GM19193 (cell line): Measurements from ENCODE around the gene CCDC183.

Source experiments
- POLR2A ChIP-seq: IDR thresholded peaks from 4 replicates; pipeline ENCODE4 v1.6.1; 2011; ENCODE audit not compliant: insufficient read depth, insufficient read length; ENCODE audit errors: extremely low read depth

CCDC183 gene

DNA sequence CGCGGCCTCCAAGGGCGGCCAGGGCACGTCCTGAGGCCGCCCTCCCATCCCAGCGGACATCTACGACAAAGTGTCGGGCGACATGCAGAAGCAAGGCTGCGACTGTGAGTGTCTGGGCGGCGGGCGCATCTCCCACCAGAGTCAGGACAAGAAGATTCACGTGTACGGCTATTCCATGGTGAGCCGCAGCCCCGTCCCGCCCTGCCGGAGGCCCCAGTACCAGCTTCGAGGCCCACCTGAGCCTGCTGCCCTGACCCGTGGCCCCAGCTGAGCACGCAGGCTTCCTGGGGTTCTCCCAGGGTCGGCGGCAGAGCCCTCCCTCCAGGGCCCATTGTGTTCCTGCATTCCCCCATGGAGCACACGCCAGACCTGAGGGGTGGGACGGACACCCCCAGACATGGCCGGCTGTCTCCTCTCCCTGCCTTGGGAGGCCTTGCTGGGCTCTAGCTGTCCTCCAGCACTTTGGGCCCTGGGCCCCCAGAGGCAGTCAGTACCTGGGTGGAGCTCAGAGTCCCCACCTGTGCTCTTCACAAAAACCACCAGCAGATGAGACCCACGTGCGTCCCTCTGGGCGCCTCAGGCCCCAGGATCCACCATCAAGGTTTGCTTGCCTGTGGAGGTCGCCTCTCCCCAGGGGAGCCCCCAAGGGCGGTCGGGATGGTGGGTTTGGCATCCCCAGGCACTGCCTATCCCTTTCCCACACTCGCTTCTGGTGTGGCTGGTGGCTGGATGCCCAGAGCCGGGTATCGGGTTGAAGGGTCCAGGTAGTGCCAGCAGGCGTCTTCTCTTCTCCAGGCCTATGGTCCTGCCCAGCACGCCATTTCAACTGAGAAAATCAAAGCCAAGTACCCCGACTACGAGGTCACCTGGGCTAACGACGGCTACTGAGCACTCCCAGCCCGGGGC lies 54.1 kb downstream of the CCDC183 start:
- TF ChIP-seq POLR2A: no peak

DNA sequence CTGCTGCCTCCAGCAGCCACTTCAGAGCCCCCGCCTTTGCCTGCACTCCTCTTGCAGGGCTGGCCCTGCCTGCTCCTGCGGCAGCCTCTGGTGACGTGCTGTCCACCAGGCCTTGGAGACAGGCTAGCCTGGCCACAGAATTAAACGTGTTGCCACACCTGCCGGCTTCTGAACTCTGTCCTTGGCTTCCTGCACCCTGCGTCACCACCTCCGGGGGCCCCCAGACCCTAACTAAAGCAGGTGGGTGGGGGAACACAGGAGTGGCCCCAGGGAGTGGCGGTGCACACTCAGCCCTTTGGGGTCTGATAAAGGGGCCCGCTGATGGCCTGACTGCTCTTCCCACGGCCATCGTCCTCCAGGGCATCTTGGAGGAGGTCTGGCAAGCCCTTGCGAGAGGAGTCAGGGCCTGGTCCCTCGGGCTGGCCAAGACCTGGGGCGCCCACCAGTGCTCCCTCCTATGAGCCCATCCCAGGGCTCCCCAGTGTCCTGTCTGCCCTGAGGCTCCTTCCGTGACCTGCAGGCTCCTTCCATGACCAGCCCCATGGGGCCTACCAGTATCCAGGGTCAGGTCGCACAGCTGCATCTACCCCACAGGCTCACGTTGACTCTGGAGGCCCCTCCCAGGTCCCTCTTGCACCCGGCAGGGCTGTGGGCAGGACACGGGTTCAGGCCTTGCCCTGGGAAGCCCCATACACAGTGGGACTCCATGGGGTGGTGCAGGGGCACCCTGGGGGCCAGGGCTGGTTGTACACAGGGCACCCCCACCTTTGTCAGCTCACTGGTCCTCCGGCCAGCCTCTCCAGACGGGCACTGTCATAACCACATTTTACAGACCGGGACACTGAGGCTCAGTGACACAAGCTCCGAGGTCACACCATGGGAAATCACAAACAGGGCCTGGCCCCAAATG lies 55.0 kb downstream of the CCDC183 start:
- no peak for TF ChIP-seq POLR2A

DNA sequence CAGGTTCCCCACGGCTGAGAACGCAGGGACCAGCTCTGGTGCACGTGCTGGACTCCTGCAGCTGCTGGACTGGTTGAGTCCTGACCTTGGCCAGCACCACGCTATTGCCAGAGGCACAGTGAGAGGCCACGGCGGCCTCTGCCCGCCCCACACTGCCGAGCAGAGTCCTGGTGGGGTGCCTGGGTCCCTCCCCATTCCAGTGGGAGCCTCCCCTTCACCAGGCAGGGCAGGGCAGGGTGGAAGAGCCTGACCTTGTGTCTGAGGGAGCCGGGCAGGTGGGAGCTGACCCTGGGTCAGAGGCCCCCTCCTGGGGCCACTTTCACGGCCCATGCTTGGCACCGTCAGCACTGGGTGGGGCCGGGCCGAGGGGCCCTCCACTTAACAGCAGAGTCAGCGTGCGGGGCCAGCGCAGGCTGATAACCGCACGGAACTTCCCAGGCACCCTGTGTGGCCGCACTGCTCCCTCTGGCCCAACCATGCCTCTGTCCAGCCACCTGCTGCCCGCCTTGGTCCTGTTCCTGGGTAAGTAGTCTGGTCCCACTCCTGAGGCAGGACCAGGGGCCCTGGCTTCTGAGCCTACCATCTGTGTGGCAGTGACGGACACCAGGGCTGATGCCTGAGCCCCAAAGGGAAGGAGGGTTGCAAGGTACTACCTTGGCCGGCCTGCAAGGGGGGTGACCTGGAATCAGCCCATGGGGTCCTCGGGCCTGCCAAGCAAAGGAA lies 56.0 kb downstream of the CCDC183 start, which contains the start of gene MAMDC4:
MAMDC4 (plus strand) TSS at position 406 of the 723 bp plus-strand sequence; CDS start at position 477, 71 bp downstream.
- TF ChIP-seq POLR2A: no peak

DNA sequence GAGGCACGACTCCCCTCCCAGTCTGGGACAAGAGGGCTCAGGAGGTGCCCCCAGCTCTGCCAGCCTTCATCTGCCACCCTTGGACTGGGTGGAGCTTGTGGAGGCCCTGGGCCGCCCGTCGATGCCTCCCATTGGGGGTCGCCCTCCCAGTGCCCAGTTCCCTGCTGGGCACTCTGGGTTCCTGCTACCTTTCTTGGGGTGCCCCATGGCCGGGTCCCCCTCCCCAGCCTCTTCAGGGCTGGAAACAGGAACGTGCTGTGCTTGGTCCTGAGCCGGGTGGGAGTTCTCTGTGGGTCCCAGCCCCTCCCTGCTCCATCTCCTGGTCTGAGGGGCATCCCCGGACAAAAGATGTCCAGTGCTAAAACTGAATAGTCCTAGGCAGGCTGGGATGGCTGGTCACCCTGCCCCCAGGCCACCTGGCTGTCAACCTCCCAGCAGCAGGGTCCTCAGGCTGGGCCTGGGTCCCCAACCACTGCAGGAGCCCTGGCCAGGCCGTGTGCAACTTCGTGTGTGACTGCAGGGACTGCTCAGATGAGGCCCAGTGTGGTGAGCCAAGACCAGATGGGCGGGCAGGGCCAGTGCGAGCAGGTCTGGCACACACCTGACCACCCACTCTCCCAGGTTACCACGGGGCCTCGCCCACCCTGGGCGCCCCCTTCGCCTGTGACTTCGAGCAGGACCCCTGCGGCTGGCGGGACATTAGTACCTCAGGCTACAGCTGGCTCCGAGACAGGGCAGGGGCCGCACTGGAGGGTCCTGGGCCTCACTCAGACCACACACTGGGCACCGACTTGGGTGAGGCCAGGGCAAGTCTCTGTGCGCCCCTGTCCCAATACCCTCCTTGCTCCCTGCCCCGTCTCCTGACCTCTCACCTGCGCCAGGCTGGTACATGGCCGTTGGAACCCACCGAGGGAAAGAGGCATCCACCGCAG lies 56.8 kb downstream of the CCDC183 start:
- no peak for TF ChIP-seq POLR2A

DNA sequence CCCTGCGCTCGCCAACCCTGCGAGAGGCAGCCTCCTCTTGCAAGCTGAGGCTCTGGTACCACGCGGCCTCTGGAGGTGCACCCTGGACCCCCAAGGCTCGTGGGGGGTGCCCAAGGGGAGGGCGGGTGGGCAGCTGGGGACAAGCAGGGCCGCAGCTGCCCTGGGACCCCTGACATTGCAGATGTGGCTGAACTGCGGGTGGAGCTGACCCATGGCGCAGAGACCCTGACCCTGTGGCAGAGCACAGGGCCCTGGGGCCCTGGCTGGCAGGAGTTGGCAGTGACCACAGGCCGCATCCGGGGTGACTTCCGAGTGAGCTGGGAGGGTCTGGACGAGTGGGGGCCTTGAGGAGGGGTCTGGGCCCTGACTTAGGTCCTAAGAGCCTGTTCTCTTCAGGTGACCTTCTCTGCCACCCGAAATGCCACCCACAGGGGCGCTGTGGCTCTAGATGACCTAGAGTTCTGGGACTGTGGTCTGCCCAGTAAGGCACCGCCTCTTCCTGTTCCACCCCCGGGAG lies 57.5 kb downstream of the CCDC183 start:
- TF ChIP-seq POLR2A: no peak

DNA sequence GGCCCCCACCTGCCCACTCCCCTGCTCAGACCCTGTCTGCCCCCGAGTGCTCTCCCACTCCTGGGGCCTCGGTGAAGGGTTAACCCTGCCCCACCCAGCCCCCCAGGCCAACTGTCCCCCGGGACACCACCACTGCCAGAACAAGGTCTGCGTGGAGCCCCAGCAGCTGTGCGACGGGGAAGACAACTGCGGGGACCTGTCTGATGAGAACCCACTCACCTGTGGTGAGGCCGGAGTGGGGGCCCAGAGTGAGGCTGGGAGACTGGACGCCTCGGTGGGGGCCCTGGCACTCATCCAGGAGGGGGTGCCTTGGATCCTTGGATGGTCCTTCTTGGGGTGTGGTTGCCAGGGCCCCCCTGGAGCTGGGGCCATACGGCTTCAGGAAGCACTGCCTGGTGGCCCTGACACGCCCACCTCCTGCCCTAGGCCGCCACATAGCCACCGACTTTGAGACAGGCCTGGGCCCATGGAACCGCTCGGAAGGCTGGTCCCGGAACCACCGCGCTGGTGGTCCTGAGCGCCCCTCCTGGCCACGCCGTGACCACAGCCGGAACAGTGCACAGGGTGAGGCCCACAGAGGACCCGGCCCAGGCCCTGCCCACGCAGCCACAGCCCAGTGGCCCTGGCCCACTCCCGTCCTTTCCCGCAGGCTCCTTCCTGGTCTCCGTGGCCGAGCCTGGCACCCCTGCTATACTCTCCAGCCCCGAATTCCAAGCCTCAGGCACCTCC lies 58.1 kb downstream of the CCDC183 start:
- no peak for TF ChIP-seq POLR2A

DNA sequence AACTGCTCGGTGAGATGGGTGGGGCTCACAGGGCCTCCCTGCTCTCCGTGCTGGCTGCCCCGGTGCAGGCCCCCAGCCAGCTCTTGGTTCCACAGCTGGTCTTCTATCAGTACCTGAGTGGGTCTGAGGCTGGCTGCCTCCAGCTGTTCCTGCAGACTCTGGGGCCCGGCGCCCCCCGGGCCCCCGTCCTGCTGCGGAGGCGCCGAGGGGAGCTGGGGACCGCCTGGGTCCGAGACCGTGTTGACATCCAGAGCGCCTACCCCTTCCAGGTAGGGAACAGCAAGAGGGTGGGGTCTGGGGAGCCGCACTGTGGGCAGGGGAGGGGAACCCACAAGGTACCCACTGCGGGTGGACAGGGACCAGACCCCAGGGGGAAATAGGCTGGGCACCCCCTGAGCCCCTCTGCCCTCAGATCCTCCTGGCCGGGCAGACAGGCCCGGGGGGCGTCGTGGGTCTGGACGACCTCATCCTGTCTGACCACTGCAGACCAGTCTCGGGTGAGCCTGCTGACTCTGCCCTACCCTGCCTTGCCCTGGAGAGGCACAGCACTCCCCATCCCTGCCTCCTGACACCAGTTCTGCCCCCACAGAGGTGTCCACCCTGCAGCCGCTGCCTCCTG lies 58.8 kb downstream of the CCDC183 start:
- no peak for TF ChIP-seq POLR2A

DNA sequence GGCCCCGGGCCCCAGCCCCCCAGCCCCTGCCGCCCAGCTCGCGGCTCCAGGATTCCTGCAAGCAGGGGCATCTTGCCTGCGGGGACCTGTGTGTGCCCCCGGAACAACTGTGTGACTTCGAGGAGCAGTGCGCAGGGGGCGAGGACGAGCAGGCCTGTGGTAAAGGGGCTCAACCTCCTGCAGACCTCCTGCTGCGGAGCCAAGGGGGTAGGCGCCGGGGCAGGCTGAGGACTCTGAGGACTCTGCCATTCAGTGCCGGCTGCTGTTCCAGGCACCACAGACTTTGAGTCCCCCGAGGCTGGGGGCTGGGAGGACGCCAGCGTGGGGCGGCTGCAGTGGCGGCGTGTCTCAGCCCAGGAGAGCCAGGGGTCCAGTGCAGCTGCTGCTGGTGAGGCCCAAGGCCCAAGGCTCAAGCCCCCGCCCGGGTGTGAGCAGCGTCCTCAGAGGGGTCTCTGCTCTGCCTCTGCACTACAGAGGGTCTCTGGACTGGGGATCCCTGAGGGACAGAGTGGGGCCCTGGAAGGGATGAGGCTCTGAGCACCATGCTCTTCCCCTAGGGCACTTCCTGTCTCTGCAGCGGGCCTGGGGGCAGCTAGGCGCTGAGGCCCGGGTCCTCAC lies 59.4 kb downstream of the CCDC183 start:
- no peak for TF ChIP-seq POLR2A

DNA sequence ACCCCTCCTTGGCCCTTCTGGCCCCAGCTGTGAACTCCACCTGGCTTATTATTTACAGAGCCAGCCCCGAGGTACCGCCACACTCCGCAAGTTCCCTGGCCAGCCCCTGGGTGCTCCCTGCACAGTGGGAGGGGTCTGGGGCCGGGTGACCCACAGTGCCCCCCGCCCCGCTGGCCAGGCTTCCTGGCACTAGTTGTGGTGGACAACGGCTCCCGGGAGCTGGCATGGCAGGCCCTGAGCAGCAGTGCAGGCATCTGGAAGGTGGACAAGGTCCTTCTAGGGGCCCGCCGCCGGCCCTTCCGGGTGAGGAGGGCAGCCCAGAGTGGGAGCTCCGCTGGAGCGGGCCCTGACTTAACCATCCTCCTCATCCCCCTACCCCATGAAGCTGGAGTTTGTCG lies 59.9 kb downstream of the CCDC183 start:
- TF ChIP-seq POLR2A: no peak

DNA sequence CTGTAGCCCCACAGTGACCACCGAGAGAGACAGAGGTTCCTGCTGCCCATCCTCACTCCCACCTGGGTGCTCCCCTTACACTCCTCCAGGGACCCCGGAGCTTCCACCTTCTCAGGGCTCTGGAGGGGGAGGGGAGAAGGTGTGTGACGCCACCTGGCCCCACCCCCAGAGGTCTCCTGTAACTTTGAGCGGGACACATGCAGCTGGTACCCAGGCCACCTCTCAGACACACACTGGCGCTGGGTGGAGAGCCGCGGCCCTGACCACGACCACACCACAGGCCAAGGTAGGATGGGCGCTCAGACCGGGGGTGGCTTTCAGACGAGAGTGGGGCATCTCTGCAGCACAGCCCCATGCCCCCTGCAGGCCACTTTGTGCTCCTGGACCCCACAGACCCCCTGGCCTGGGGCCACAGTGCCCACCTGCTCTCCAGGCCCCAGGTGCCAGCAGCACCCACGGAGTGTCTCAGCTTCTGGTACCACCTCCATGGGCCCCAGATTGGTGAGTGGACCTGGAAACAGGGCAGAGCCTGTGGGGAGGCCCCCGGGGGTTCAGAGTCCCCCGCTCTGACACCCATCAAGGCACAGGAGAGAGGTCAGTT lies 60.5 kb downstream of the CCDC183 start:
- no peak for TF ChIP-seq POLR2A

DNA sequence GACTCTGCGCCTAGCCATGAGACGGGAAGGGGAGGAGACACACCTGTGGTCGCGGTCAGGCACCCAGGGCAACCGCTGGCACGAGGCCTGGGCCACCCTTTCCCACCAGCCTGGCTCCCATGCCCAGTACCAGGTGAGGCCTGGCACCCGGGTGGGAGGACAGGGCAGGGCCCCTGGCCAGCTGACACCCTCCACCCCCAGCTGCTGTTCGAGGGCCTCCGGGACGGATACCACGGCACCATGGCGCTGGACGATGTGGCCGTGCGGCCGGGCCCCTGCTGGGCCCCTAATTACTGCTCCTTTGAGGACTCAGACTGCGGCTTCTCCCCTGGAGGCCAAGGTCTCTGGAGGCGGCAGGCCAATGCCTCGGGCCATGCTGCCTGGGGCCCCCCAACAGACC lies 61.0 kb downstream of the CCDC183 start:
- no peak for TF ChIP-seq POLR2A
